ENCODE measurements around the gene PIP5K1B. TPM values are rescaled to one million over a fixed set of nuclear protein-coding genes. Genes with fewer than 3 reads are reported as not detected.

Gene PIP5K1B
- polyA plus RNA-seq, 1 donor (not counting 4 experiments of a cell fraction or from before 2014, with no cell fraction given), result not detected

DNA sequence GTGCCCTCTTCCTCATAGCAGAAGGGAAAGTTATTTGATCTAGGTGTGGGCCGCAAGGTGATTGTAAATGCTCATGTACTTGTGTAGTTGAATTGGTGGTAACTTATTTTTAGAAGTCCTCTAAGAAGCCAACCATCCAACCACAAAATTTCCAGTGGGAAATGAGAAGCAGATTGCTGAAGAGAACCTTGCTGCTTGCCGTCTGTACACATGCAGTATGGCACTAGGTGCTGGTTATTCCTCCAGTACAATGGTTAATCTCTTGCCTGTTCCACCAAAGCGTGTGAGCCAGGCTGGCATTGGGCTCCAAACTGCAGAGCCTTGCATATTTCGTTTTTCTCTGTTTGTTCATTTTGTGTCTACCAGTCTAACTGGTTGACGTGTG lies 28.0 kb downstream of the PIP5K1B start:
- no peak for FAIRE-seq
- no peaks in the 10 kb centered on the region for H3K36me3 ChIP-seq (ENCODE audit: control insufficient read depth in 2 of 2, extremely low read depth in 1 of 2, insufficient read depth in 2 of 2, low read length in 2 of 2)
- dilution Hi-C loops (cut with MboI; ENCODE audit: extremely low pct_ligation_motif_present, low sequenced_read_pairs), result no loop called here

DNA sequence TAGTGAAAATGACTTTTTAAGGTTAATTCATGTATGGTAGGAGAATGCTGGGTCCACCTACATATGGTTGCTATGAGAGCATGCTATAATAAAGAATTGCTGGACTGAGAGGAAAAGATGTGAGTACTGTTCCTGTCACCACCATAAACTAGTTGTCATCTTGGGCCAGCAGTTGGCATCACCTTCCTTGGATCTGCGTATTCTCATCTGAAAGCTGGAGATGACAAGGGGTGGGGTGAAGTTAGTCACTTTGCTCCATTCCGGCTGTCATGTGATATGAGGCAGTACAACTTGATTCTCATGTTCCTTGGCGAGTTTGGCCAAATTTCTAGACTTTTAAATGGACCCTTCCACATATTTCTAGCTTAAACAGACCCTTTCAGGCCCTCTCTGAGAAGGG lies 33.3 kb downstream of the PIP5K1B start:
- Histone ChIP-seq H3K27me3 (ENCODE audit: control insufficient read depth, extremely low read depth, insufficient read depth, low read length) (peaks cover 3% of the 10 kb centered on the region), H2AFZ (ENCODE audit: control insufficient read depth, low read length) (no peak overlapping the region), H3K27ac (ENCODE audit: control insufficient read depth, insufficient read depth, low read length) (no peak overlapping the region), H3K4me1 (ENCODE audit: control insufficient read depth, extremely low read depth, insufficient read depth, low read length) (no peaks in the 10 kb centered on the region), H3K79me2 (ENCODE audit: control insufficient read depth, insufficient read depth, low read length) (no peaks in the 10 kb centered on the region), H3K9ac (ENCODE audit: control insufficient read depth, extremely low read depth, insufficient read depth, low read length) (no peak overlapping the region), H3K36me3 (ENCODE audit: control insufficient read depth in 2 of 2, extremely low read depth in 1 of 2, insufficient read depth in 2 of 2, low read length in 2 of 2) (no peaks in the 10 kb centered on the region), H3K4me2 (ENCODE audit: control insufficient read depth, extremely low read depth, insufficient read depth, low read depth, low read length) (no peak overlapping the region), H3K9me3 (ENCODE audit: control insufficient read depth, low read depth, low read length) (no peaks in the 10 kb centered on the region), H3K9me1 (ENCODE audit: control insufficient read depth, extremely low read depth, insufficient read depth, low read length) (no peaks in the 10 kb centered on the region), H4K20me1 (ENCODE audit: control insufficient read depth, extremely low read depth, insufficient read depth, low read length) (no peaks in the 10 kb centered on the region), H3K4me3 (ENCODE audit: control insufficient read depth in 2 of 3, extremely low read depth in 1 of 3, insufficient read depth in 2 of 3, low read depth in 1 of 3, low read length in 3 of 3) (no peak overlapping the region)
- no peak for FAIRE-seq
- dilution Hi-C loops (cut with MboI; ENCODE audit: extremely low pct_ligation_motif_present, low sequenced_read_pairs), result no loop called here
- TF ChIP-seq CTCF (optimal IDR thresholded peaks at IDR 0.05 in 1 of 3, IDR thresholded peaks at IDR 0.05 in 1 of 3, conservative IDR thresholded peaks at IDR 0.05 in 1 of 3; ENCODE audit: extremely low read depth in 1 of 3, insufficient read depth in 2 of 3, low read length in 3 of 3) (no peak), EZH2 (IDR thresholded peaks at IDR 0.05; ENCODE audit: low read length) (no peak)
- no peak for DNase-seq (ENCODE audit: low read depth, low spot score)

More for the DNA sequence above, 28.0 kb downstream of the PIP5K1B start:
- Histone ChIP-seq H3K9me1 (ENCODE audit: control insufficient read depth, extremely low read depth, insufficient read depth, low read length) (no peaks in the 10 kb centered on the region), H3K79me2 (ENCODE audit: control insufficient read depth, insufficient read depth, low read length) (no peaks in the 10 kb centered on the region), H3K9me3 (ENCODE audit: control insufficient read depth, low read depth, low read length) (no peaks in the 10 kb centered on the region), H3K4me3 (ENCODE audit: control insufficient read depth in 2 of 3, extremely low read depth in 1 of 3, insufficient read depth in 2 of 3, low read depth in 1 of 3, low read length in 3 of 3) (no peak overlapping the region), H2AFZ (ENCODE audit: control insufficient read depth, low read length) (no peak overlapping the region), H3K4me1 (ENCODE audit: control insufficient read depth, extremely low read depth, insufficient read depth, low read length) (no peaks in the 10 kb centered on the region), H3K4me2 (ENCODE audit: control insufficient read depth, extremely low read depth, insufficient read depth, low read depth, low read length) (no peak overlapping the region), H3K27ac (ENCODE audit: control insufficient read depth, insufficient read depth, low read length) (no peak overlapping the region), H3K9ac (ENCODE audit: control insufficient read depth, extremely low read depth, insufficient read depth, low read length) (no peak overlapping the region), H4K20me1 (ENCODE audit: control insufficient read depth, extremely low read depth, insufficient read depth, low read length) (no peaks in the 10 kb centered on the region), H3K27me3 (ENCODE audit: control insufficient read depth, extremely low read depth, insufficient read depth, low read length) (no peaks in the 10 kb centered on the region)
- no peak for DNase-seq (ENCODE audit: low read depth, low spot score)
- TF ChIP-seq CTCF (optimal IDR thresholded peaks at IDR 0.05 in 1 of 3, IDR thresholded peaks at IDR 0.05 in 1 of 3, conservative IDR thresholded peaks at IDR 0.05 in 1 of 3; ENCODE audit: extremely low read depth in 1 of 3, insufficient read depth in 2 of 3, low read length in 3 of 3) (no peak), EZH2 (IDR thresholded peaks at IDR 0.05; ENCODE audit: low read length) (no peak)
